Esophagus muscularis mucosa (tissue), 2 donors: ENCODE results near the gene EGFL8.

Experiments
- EP300 ChIP-seq: sonication (generic); formaldehyde crosslinking; IDR thresholded peaks from one replicate; pipeline ENCODE4 v1.6.1; 2017; ENCODE audit warnings: antibody characterized with exemption
- POLR2A ChIP-seq: fragments of 450-650 bp; IDR thresholded peaks from one replicate; pipeline ENCODE4 v1.6.1; 2017; ENCODE audit warnings: antibody characterized with exemption, moderate library complexity, mild to moderate bottlenecking, low read depth

DNA sequence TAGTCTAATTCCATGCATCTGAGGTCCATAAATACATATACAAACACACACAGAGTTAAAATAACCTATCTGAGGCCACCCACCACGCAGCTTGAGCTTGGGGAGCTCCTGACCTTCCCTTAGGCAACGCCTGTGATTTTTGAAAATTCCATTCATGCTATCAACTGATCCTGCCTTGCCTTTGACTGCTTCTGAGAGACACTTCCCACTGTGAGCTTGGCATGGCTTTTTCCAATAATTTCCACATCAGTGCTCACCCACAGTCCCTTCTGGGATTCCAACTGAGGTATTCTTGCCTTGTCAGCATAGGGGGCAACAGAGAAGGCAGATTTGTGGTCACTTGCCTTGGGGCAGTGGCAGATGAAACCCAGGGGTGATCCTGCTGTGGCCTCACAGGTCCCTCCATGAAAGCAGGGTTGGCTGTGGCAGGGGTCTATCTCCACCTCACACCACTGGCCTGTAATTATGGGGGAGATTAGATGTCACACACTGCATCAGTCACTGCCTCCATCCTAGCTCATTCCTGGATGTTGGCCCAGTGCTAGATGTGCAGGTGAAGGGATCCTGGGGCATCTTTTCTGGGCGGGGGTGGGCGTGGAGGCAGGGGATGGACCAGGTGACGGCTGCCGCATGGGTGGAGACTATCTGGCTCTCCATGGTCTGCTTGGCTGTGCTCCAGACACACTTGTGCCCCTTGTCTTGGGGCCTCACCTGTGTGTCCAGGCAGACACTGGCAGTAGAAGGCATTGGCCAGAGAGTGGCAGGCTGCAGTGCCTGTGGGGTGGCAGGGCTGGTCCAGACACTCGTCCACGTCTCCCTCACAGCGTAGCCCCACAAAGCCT lies 39.3 kb downstream of the EGFL8 start:
- TF ChIP-seq EP300 (no peak), POLR2A (no peak)
